ENCODE data around the gene PSMD1.

DNA sequence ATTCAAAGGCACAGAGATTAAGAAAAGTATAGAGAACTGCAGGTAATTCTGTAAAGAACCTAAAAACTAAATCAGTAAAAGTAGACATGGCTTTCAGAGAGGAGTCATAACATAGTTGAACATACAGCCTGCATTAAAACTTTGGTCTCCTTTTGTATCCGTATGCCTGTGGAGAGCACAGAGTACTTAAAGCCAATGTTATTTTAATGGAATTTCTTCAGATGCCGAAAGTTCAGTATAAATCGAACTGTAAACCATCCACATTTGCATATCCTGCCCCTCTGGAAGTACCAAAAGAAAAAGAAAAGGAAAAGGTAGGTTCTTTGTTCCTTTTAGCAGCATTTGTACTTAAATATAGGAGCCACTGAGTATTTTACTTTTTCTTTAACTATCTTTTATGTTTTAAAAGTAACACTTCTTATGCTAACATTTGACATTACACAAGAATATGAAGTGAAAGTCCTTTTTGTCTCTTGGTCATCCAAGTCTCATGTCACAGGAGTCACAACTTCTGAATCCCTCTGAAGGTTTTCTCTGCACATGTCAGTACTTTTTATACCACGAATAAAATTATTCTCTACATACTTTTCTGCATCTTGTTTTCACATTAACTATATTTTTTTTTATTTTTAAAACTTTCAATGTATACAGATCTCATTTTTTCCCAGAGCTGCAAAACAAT lies 106.9 kb downstream of the PSMD1 start:
- TF ChIP-seq EP300 (IDR thresholded peaks at IDR 0.05; ENCODE audit: borderline replicate concordance) (no peak), TEAD4 (IDR thresholded peaks at IDR 0.05) (no peak)
